GM18499 (cell line): ENCODE data around the gene HIGD1C.
"Not testable (repeated sequence)": the region's sequence is repeated elsewhere in the genome, so short reads cannot be mapped to it uniquely, and the experiment has no call there.

Experiments
- ATAC-seq: cut with Tn5 transposase; IDR thresholded peaks from one replicate; pipeline ENCODE4 v1.9.1; 2021; ENCODE audit warnings: moderate number of reproducible peaks; ENCODE audit not compliant: insufficient read depth, unreplicated experiment

Gene HIGD1C

GRCh38 chr12:50952510-50952909, at the start of gene HIGD1C:
TSS of gene HIGD1C (plus strand) at chr12:50952544. CDS start at chr12:50953999, 1,455 bp downstream.
- ATAC-seq: no peak

- ATAC-seq: not testable (repeated sequence)
Measured at GRCh38 chr12:50908479-50908878, 43.9 kb upstream of the HIGD1C start.

- not testable (repeated sequence) for ATAC-seq
Measured at GRCh38 chr12:50912361-50912760, 40.0 kb upstream of the HIGD1C start.

- no peak for ATAC-seq
Measured at GRCh38 chr12:50913224-50913623, 39.1 kb upstream of the HIGD1C start.

GRCh38 chr12:50914872-50915484, 37.4 kb upstream of the HIGD1C start:
- ATAC-seq: no peak

GRCh38 chr12:50916292-50916691, 36.1 kb upstream of the HIGD1C start:
- no peak for ATAC-seq

GRCh38 chr12:50918584-50919316, 33.6 kb upstream of the HIGD1C start:
- ATAC-seq: no peak

GRCh38 chr12:50922820-50923219, 29.5 kb upstream of the HIGD1C start:
- no peak for ATAC-seq

- no peak for ATAC-seq
Measured at GRCh38 chr12:50923361-50924130, 28.8 kb upstream of the HIGD1C start.

GRCh38 chr12:50924131-50924438, 28.3 kb upstream of the HIGD1C start:
- peak; percentile 13 for ATAC-seq

- ATAC-seq: peak; percentile 85
Measured at GRCh38 chr12:50924439-50925341, 27.7 kb upstream of the HIGD1C start.

- ATAC-seq: no peak
Measured at GRCh38 chr12:50925342-50925651, 27.0 kb upstream of the HIGD1C start.

GRCh38 chr12:50925920-50926319, 26.4 kb upstream of the HIGD1C start:
- no peak for ATAC-seq

- no peak for ATAC-seq
Measured at GRCh38 chr12:50926415-50926814, 25.9 kb upstream of the HIGD1C start.

- ATAC-seq: not testable (repeated sequence)
Measured at GRCh38 chr12:50926932-50927331, 25.4 kb upstream of the HIGD1C start.

GRCh38 chr12:50927356-50927755, 25.0 kb upstream of the HIGD1C start:
- no peak for ATAC-seq

- no peak for ATAC-seq
Measured at GRCh38 chr12:50927766-50928224, 24.5 kb upstream of the HIGD1C start.

- no peak for ATAC-seq
Measured at GRCh38 chr12:50928392-50928791, 24.0 kb upstream of the HIGD1C start.

GRCh38 chr12:50929831-50930230, 22.5 kb upstream of the HIGD1C start:
- ATAC-seq: no peak

GRCh38 chr12:50930477-50930876, 21.9 kb upstream of the HIGD1C start:
- ATAC-seq: not testable (repeated sequence)
